Panc1 (cell line): Measurements from ENCODE around the gene SERTM1.

Experiments
- POLR2AphosphoS5 ChIP-seq: IDR thresholded peaks from 2 replicates; pipeline ENCODE4 v1.6.1; 2012; ENCODE audit warnings: mild to moderate bottlenecking, low read depth, low read length, moderate library complexity
- SIN3A ChIP-seq: IDR thresholded peaks from 2 replicates; pipeline ENCODE4 v1.6.1; 2012; ENCODE audit warnings: low read depth, mild to moderate bottlenecking, low read length, moderate library complexity, borderline replicate concordance; ENCODE audit not compliant: insufficient read depth
- TCF7L2 ChIP-seq: IDR thresholded peaks from 2 replicates; pipeline ENCODE4 v1.6.1; 2011; ENCODE audit warnings: mild to moderate bottlenecking, low read depth, low read length, inconsistent platforms
- TF ChIP-seq, protein P1 (sequence below): fragments of 450-650 bp; IDR thresholded peaks from 2 replicates; pipeline ENCODE4 v1.5.1; 2017; ENCODE audit warnings: mild to moderate bottlenecking
- TF ChIP-seq, protein P2 (sequence below), 2 experiments: IDR thresholded peaks; 2 replicates each; pipeline ENCODE4 v1.6.1; 2011 to 2012; ENCODE audit warnings: low read depth in 2 of 2, control low read depth in 1 of 2, low read length in 1 of 2, mild to moderate bottlenecking in 1 of 2, moderate library complexity in 1 of 2; ENCODE audit not compliant: insufficient read depth in 1 of 2

- TF ChIP-seq, protein P1, sequence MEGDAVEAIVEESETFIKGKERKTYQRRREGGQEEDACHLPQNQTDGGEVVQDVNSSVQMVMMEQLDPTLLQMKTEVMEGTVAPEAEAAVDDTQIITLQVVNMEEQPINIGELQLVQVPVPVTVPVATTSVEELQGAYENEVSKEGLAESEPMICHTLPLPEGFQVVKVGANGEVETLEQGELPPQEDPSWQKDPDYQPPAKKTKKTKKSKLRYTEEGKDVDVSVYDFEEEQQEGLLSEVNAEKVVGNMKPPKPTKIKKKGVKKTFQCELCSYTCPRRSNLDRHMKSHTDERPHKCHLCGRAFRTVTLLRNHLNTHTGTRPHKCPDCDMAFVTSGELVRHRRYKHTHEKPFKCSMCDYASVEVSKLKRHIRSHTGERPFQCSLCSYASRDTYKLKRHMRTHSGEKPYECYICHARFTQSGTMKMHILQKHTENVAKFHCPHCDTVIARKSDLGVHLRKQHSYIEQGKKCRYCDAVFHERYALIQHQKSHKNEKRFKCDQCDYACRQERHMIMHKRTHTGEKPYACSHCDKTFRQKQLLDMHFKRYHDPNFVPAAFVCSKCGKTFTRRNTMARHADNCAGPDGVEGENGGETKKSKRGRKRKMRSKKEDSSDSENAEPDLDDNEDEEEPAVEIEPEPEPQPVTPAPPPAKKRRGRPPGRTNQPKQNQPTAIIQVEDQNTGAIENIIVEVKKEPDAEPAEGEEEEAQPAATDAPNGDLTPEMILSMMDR: no peak
- TF ChIP-seq POLR2AphosphoS5 (no peak), TCF7L2 (no peak), SIN3A (no peak)
- TF ChIP-seq, protein P2, sequence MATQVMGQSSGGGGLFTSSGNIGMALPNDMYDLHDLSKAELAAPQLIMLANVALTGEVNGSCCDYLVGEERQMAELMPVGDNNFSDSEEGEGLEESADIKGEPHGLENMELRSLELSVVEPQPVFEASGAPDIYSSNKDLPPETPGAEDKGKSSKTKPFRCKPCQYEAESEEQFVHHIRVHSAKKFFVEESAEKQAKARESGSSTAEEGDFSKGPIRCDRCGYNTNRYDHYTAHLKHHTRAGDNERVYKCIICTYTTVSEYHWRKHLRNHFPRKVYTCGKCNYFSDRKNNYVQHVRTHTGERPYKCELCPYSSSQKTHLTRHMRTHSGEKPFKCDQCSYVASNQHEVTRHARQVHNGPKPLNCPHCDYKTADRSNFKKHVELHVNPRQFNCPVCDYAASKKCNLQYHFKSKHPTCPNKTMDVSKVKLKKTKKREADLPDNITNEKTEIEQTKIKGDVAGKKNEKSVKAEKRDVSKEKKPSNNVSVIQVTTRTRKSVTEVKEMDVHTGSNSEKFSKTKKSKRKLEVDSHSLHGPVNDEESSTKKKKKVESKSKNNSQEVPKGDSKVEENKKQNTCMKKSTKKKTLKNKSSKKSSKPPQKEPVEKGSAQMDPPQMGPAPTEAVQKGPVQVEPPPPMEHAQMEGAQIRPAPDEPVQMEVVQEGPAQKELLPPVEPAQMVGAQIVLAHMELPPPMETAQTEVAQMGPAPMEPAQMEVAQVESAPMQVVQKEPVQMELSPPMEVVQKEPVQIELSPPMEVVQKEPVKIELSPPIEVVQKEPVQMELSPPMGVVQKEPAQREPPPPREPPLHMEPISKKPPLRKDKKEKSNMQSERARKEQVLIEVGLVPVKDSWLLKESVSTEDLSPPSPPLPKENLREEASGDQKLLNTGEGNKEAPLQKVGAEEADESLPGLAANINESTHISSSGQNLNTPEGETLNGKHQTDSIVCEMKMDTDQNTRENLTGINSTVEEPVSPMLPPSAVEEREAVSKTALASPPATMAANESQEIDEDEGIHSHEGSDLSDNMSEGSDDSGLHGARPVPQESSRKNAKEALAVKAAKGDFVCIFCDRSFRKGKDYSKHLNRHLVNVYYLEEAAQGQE (IDR thresholded peaks at IDR 0.05; ENCODE audit: insufficient read depth in 1 of 2, low read depth in 2 of 2, low read length in 1 of 2): no peak
These were observed 40.1 kb downstream of the SERTM1 start for GRCh38 chr13:36713887-36714286.
